Measurements from ENCODE around the gene DCHS2. TPM values are rescaled to one million over a fixed set of nuclear protein-coding genes. Genes with fewer than 3 reads are reported as not detected.

The DCHS2 gene
- total RNA-seq, 2 experiments from 2014 or later, result 0.16 to 0.22 TPM

GRCh38 chr4:154389148-154389547 is 102.5 kb downstream of the DCHS2 start:
- H3K36me3 ChIP-seq (ENCODE audit: insufficient read depth, low read length), result no peaks in the 10 kb centered on the region
- H3K27me3 ChIP-seq (ENCODE audit: control insufficient read depth in 1 of 2, insufficient read depth in 2 of 2, low read length in 2 of 2), result no peaks in the 10 kb centered on the region
- H3K27ac ChIP-seq (ENCODE audit: low read depth in 1 of 2, low read length in 2 of 2), result no peak overlapping the region
- ChIA-PET POLR2A (no interaction called here), CTCF (no interaction called here)
- Mint-ChIP-seq H3K27ac (no peak overlapping the region), H3K4me1 (ENCODE audit: low read depth) (no peaks in the 10 kb centered on the region), H3K9me3 (peaks cover 2% of the 10 kb centered on the region), H3K4me3 (no peak overlapping the region), H3K27me3 (peaks cover 10% of the 10 kb centered on the region), H3K36me3 (ENCODE audit: low read depth) (no peaks in the 10 kb centered on the region)
- no peak for ATAC-seq (ENCODE audit: poor library complexity)
- H3K4me3 ChIP-seq (ENCODE audit: low read length), result no peak overlapping the region
- H3K9me3 ChIP-seq (ENCODE audit: control insufficient read depth in 1 of 2, insufficient read depth in 1 of 2, low read length in 2 of 2), result no peaks in the 10 kb centered on the region
- H3K4me1 ChIP-seq (ENCODE audit: insufficient read depth, low read length), result no peaks in the 10 kb centered on the region
- intact Hi-C loops (cut with DNase I, micrococcal nuclease), result no loop called here
- TF ChIP-seq, protein P1, sequence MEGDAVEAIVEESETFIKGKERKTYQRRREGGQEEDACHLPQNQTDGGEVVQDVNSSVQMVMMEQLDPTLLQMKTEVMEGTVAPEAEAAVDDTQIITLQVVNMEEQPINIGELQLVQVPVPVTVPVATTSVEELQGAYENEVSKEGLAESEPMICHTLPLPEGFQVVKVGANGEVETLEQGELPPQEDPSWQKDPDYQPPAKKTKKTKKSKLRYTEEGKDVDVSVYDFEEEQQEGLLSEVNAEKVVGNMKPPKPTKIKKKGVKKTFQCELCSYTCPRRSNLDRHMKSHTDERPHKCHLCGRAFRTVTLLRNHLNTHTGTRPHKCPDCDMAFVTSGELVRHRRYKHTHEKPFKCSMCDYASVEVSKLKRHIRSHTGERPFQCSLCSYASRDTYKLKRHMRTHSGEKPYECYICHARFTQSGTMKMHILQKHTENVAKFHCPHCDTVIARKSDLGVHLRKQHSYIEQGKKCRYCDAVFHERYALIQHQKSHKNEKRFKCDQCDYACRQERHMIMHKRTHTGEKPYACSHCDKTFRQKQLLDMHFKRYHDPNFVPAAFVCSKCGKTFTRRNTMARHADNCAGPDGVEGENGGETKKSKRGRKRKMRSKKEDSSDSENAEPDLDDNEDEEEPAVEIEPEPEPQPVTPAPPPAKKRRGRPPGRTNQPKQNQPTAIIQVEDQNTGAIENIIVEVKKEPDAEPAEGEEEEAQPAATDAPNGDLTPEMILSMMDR (IDR thresholded peaks at IDR 0.05), result no peak
- no peak for DNase-seq

DNA sequence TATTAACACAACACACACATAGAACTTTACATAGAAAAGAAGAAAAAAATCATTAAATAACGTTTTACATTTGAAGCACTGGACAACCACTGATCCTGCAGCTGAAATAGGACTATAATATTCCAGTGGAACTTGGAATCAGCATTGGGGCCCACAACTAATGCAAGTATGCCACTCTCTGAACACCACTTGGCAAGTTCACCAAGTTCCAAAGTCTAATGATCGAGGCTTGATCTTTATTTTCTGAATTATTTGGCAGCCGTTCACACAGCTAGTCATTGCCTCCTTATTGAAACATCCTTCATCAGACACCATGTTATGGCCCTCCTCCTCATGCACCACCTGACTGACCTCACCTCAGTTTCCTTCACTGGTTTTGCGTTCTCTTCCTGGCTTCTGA is 107.6 kb downstream of the DCHS2 start:
- Mint-ChIP-seq H3K9me3 (peaks cover 2% of the 10 kb centered on the region), H3K36me3 (ENCODE audit: low read depth) (no peaks in the 10 kb centered on the region), H3K27me3 (peaks cover 9% of the 10 kb centered on the region), H3K4me1 (ENCODE audit: low read depth) (no peaks in the 10 kb centered on the region), H3K27ac (no peak overlapping the region), H3K4me3 (no peak overlapping the region)
- Histone ChIP-seq H3K27me3 (ENCODE audit: control insufficient read depth in 1 of 2, insufficient read depth in 2 of 2, low read length in 2 of 2) (no peaks in the 10 kb centered on the region), H3K4me3 (ENCODE audit: low read length) (no peak overlapping the region), H3K36me3 (ENCODE audit: insufficient read depth, low read length) (no peaks in the 10 kb centered on the region), H3K4me1 (ENCODE audit: insufficient read depth, low read length) (no peaks in the 10 kb centered on the region), H3K9me3 (ENCODE audit: control insufficient read depth in 1 of 2, insufficient read depth in 1 of 2, low read length in 2 of 2) (no peaks in the 10 kb centered on the region), H3K27ac (ENCODE audit: low read depth in 1 of 2, low read length in 2 of 2) (no peak overlapping the region)
- intact Hi-C loops (cut with DNase I, micrococcal nuclease), result no loop called here
- ATAC-seq (ENCODE audit: poor library complexity) (no peak), DNase-seq (no peak)
- TF ChIP-seq, protein P1 (IDR thresholded peaks at IDR 0.05), result no peak
- ChIA-PET POLR2A (no interaction called here), CTCF (no interaction called here)

- intact Hi-C loops (cut with DNase I, micrococcal nuclease), result no loop called here
- peaks cover 0 to 1% of the 10 kb centered on the region in 2 experiments for H3K27me3 ChIP-seq (ENCODE audit: control insufficient read depth in 1 of 2, insufficient read depth in 2 of 2, low read length in 2 of 2)
- ChIA-PET CTCF (no interaction called here), POLR2A (no interaction called here)
- no peaks in the 10 kb centered on the region for H3K36me3 ChIP-seq (ENCODE audit: insufficient read depth, low read length)
- H3K4me3 ChIP-seq (ENCODE audit: low read length), result no peak overlapping the region
- Mint-ChIP-seq H3K4me1 (ENCODE audit: low read depth) (no peaks in the 10 kb centered on the region), H3K27me3 (peaks cover 18% of the 10 kb centered on the region), H3K9me3 (no peaks in the 10 kb centered on the region), H3K4me3 (no peak overlapping the region), H3K27ac (no peak overlapping the region), H3K36me3 (ENCODE audit: low read depth) (no peaks in the 10 kb centered on the region)
- H3K9me3 ChIP-seq (ENCODE audit: control insufficient read depth in 1 of 2, insufficient read depth in 1 of 2, low read length in 2 of 2), result no peaks in the 10 kb centered on the region
- ATAC-seq (ENCODE audit: poor library complexity) (no peak), DNase-seq (no peak)
- TF ChIP-seq, protein P1 (IDR thresholded peaks at IDR 0.05), result no peak
- no peaks in the 10 kb centered on the region for H3K4me1 ChIP-seq (ENCODE audit: insufficient read depth, low read length)
- no peak overlapping the region for H3K27ac ChIP-seq (ENCODE audit: low read depth in 1 of 2, low read length in 2 of 2)
These were observed 115.1 kb downstream of the DCHS2 start for GRCh38 chr4:154376486-154376885.
